C4-2B (cell line): ENCODE measurements around the gene LRP2.

Experiments used
- CTCF ChIP-seq: fragments of 450-650 bp; conservative IDR thresholded peaks from 2 replicates; pipeline ENCODE4 v1.5.1; 2017; ENCODE audit warnings: mild to moderate bottlenecking
- ZFX ChIP-seq: fragments of 450-650 bp; IDR thresholded peaks from 2 replicates; pipeline ENCODE4 v1.6.1; 2017

GRCh38 chr2:169193618-169194017 is 168.7 kb downstream of the LRP2 start:
- TF ChIP-seq CTCF (no peak), ZFX (no peak)
